Neuronal stem cell (in vitro differentiated cells): ENCODE results near the gene TRAF5.

Experiments used
- DNase-seq: peaks from one replicate; pipeline ENCODE4 v3.0.0-alpha.2; 2013; ENCODE audit warnings: low spot score
- H2AFZ ChIP-seq: one replicate; pipeline ENCODE4 v1.6.1; 2013; ENCODE audit warnings: mild to moderate bottlenecking, low read length, inconsistent platforms
- H2AK5ac ChIP-seq: 2 replicates; pipeline ENCODE4 v1.6.1; 2013; ENCODE audit warnings: low read depth, mild to moderate bottlenecking, inconsistent platforms, low read length, moderate library complexity, mixed read lengths
- H2BK120ac ChIP-seq: 2 replicates; pipeline ENCODE4 v1.6.1; 2013; ENCODE audit warnings: low read depth, mild to moderate bottlenecking, inconsistent platforms, low read length, moderate library complexity, mixed read lengths
- H2BK12ac ChIP-seq: one replicate; pipeline ENCODE4 v1.6.1; 2013; ENCODE audit warnings: low read length, inconsistent platforms
- H2BK15ac ChIP-seq: 2 replicates; pipeline ENCODE4 v1.6.1; 2013; ENCODE audit warnings: mild to moderate bottlenecking, low read length, inconsistent platforms, mixed read lengths
- H2BK5ac ChIP-seq: one replicate; pipeline ENCODE4 v1.6.1; 2013; ENCODE audit warnings: inconsistent platforms, mild to moderate bottlenecking, low read length, moderate library complexity
- H3K14ac ChIP-seq: one replicate; pipeline ENCODE4 v1.6.1; 2013; ENCODE audit warnings: low read length, inconsistent platforms
- H3K18ac ChIP-seq: 2 replicates; pipeline ENCODE4 v1.6.1; 2013; ENCODE audit warnings: low read length, inconsistent platforms
- H3K23ac ChIP-seq: 2 replicates; pipeline ENCODE4 v1.6.1; 2013; ENCODE audit warnings: low read depth, mild to moderate bottlenecking, mixed read lengths, low read length, inconsistent platforms; ENCODE audit not compliant: poor library complexity
- H3K27ac ChIP-seq: replicated peaks from 3 replicates; pipeline ENCODE4 v1.5.1; 2013; ENCODE audit warnings: low read length, inconsistent platforms
- H3K27me3 ChIP-seq, 3 experiments: 2 replicates each; pipeline ENCODE4 v1.6.1; 2013; ENCODE audit warnings: low read length in 3 of 3, mild to moderate bottlenecking in 2 of 3, inconsistent platforms in 1 of 3, low read depth in 1 of 3, mixed read lengths in 1 of 3, moderate library complexity in 1 of 3; ENCODE audit not compliant: control insufficient read depth in 3 of 3, insufficient read depth in 3 of 3
- H3K36me3 ChIP-seq, 2 donors: replicated peaks in 1 of 2; 2 replicates each; pipeline ENCODE4 v1.6.1; 2013; ENCODE audit warnings: low read length in 2 of 2; ENCODE audit not compliant: control insufficient read depth in 2 of 2, insufficient read depth in 2 of 2
- H3K4ac ChIP-seq: 2 replicates; pipeline ENCODE4 v1.6.1; 2013; ENCODE audit warnings: inconsistent platforms, mild to moderate bottlenecking, low read length, moderate library complexity
- H3K4me1 ChIP-seq, 2 donors: 1 replicate in 1 of 2; 2 replicates in 1 of 2; pipeline ENCODE4 v1.6.1; 2013; ENCODE audit warnings: low read length in 2 of 2, low read depth in 1 of 2; ENCODE audit not compliant: control insufficient read depth in 2 of 2, insufficient read depth in 1 of 2
- H3K4me2 ChIP-seq: one replicate; pipeline ENCODE4 v1.6.1; 2013; ENCODE audit warnings: mild to moderate bottlenecking, low read length, inconsistent platforms; ENCODE audit not compliant: insufficient read depth, poor library complexity, severe bottlenecking
- H3K4me3 ChIP-seq, 2 donors: 2 replicates each; pipeline ENCODE4 v1.5.1; 2013; ENCODE audit warnings: low read length in 2 of 2, mild to moderate bottlenecking in 2 of 2, inconsistent platforms in 1 of 2, moderate library complexity in 1 of 2
- H3K79me1 ChIP-seq: one replicate; pipeline ENCODE4 v1.6.1; 2013; ENCODE audit warnings: low read depth, mild to moderate bottlenecking, inconsistent platforms, low read length, moderate library complexity
- H3K9ac ChIP-seq: one replicate; pipeline ENCODE4 v1.6.1; 2013; ENCODE audit warnings: mild to moderate bottlenecking, low read depth, low read length, inconsistent platforms; ENCODE audit not compliant: poor library complexity
- H3K9me3 ChIP-seq, 2 donors: replicated peaks in 1 of 2; 2 replicates each; pipeline versions ENCODE3 to v1.6.1; 2013; ENCODE audit warnings: low read length in 2 of 2, mild to moderate bottlenecking in 2 of 2, inconsistent platforms in 1 of 2, low read depth in 1 of 2, mixed read lengths in 1 of 2, moderate library complexity in 1 of 2; ENCODE audit not compliant: control insufficient read depth in 2 of 2, insufficient read depth in 1 of 2
- H4K8ac ChIP-seq: one replicate; pipeline ENCODE4 v1.6.1; 2013; ENCODE audit warnings: low read depth, mild to moderate bottlenecking, inconsistent platforms, low read length, moderate library complexity
- H4K91ac ChIP-seq: one replicate; pipeline ENCODE4 v1.6.1; 2013; ENCODE audit warnings: low read length, low read depth, mild to moderate bottlenecking, inconsistent platforms; ENCODE audit not compliant: poor library complexity
- WGBS, 2 donors: extraction: QIAGEN DNeasy Blood & Tissue Kit; methylation state at CpG; one replicate each; pipeline ENCODE4 v1.1.7; 2013; ENCODE audit warnings: missing lambda C conversion rate in 2 of 2, mixed read lengths in 1 of 2; ENCODE audit not compliant: insufficient read length in 2 of 2, insufficient replicate concordance in 1 of 2; ENCODE audit errors: extremely low coverage in 2 of 2; 5-methylcytosine and 5-hydroxymethylcytosine counted together

The TRAF5 gene

GRCh38 chr1:211361202-211361601, 34.6 kb downstream of the TRAF5 start:
- Histone ChIP-seq H2BK120ac (no peak overlapping the region), H2AFZ (no peak overlapping the region), H2BK5ac (no peak overlapping the region), H3K4ac (no peak overlapping the region), H3K23ac (no peak overlapping the region), H3K9me3 (no peaks in the 10 kb centered on the region), H3K14ac (no peak overlapping the region), H3K4me2 (no peak overlapping the region), H3K9ac (no peak overlapping the region), H3K27me3 (no peaks in the 10 kb centered on the region), H2BK12ac (no peak overlapping the region), H3K79me1 (no peaks in the 10 kb centered on the region), H2AK5ac (no peak overlapping the region), H4K8ac (no peak overlapping the region), H4K91ac (no peak overlapping the region), H3K4me1 (peaks cover 2% of the 10 kb centered on the region in 2 donors), H2BK15ac (no peak overlapping the region), H3K27ac (no peak overlapping the region), H3K18ac (no peak overlapping the region), H3K36me3 (peaks cover 0 to 4% of the 10 kb centered on the region in 2 donors), H3K4me3 (no peak overlapping the region)
- WGBS, 2 donors, result no CpG with 5 or more reads among the region's 1 CpG
- no peak for DNase-seq

GRCh38 chr1:211369640-211370039, 43.0 kb downstream of the TRAF5 start:
- Histone ChIP-seq H3K27ac (no peak overlapping the region), H3K9ac (no peak overlapping the region), H3K14ac (no peak overlapping the region), H2AK5ac (no peak overlapping the region), H4K8ac (no peak overlapping the region), H3K4me1 (peaks cover 1 to 10% of the 10 kb centered on the region in 2 donors), H2AFZ (no peak overlapping the region), H3K36me3 (peaks cover 0 to 8% of the 10 kb centered on the region in 2 donors), H2BK5ac (no peak overlapping the region), H3K4me2 (no peak overlapping the region), H3K27me3 (no peaks in the 10 kb centered on the region), H3K79me1 (no peaks in the 10 kb centered on the region), H3K18ac (no peak overlapping the region), H3K23ac (no peak overlapping the region), H3K4me3 (no peak overlapping the region), H3K9me3 (no peaks in the 10 kb centered on the region), H2BK15ac (no peak overlapping the region), H4K91ac (no peak overlapping the region), H2BK120ac (no peak overlapping the region), H2BK12ac (no peak overlapping the region), H3K4ac (no peak overlapping the region)
- no CpG with 5 or more reads among the region's 9 CpGs for WGBS, 2 donors
- no peak for DNase-seq

DNA sequence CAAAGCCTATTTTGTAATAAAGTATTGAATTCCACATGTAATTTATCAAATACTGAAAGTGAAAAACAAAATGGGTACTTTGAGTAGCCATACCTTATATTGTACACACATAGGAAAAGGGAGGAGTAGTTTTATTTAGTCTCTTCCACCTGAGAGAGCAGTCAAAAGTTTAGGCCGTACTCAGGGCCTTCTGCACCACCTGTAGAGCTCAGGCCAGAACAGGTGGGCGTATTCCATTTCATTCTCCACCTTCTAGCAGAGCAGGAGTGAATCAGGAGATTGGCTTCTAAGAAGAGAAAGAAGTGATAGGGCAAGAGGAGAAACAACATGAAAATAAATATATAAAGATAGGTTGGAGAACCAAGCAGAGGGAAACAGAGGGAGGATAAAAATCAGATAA, 44.0 kb downstream of the TRAF5 start:
- Histone ChIP-seq H3K36me3 (peaks cover 0 to 8% of the 10 kb centered on the region in 2 donors), H3K18ac (no peak overlapping the region), H3K23ac (no peak overlapping the region), H2BK5ac (no peak overlapping the region), H2AK5ac (no peak overlapping the region), H4K8ac (no peak overlapping the region), H2BK15ac (no peak overlapping the region), H3K4me3 (no peak overlapping the region), H3K79me1 (no peaks in the 10 kb centered on the region), H4K91ac (no peak overlapping the region), H3K4me1 (peaks cover 6 to 10% of the 10 kb centered on the region in 2 donors), H3K4ac (no peak overlapping the region), H3K9ac (no peak overlapping the region), H2AFZ (no peak overlapping the region), H2BK12ac (no peak overlapping the region), H3K27me3 (no peaks in the 10 kb centered on the region), H3K27ac (no peak overlapping the region), H3K9me3 (no peaks in the 10 kb centered on the region), H3K14ac (no peak overlapping the region), H3K4me2 (no peak overlapping the region), H2BK120ac (no peak overlapping the region)
- no peak for DNase-seq
- no CpG with 5 or more reads among the region's 2 CpGs for WGBS, 2 donors

DNA sequence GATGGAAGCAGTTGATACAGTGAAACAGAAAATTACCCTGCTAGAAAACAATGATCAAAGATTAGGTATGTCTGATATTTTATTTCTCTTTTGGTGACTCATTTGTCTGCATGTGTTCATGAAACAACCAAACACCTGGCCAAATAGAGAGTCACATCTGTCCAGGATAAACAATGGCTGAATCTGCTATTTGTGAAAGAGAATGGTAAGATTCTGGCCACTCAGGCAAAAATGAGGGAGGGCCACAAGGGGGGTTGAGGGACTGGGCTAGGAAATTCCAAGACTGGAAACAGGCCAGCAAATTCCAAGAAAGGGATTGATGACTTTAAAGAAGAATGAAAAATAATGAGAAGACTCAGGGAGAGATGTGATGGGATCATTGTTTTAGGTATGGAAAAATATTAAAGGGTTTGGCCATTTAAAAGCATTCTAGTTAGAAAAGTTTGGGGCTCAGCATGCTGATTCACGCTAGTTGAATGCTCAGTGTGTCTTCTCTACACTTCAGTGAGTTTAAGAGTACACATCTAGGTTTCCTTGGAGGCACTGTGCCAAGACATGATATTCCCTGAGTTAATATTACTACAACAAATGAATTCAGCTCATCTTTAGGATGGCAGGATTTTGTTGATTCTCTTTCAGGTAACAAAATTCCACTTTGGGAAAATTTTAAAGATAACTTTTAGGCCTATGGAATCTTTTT, 44.9 kb downstream of the TRAF5 start:
- no peak overlapping the region for H3K27ac ChIP-seq
- H3K4me2 ChIP-seq, result no peak overlapping the region
- no peak overlapping the region for H3K14ac ChIP-seq
- H3K36me3 ChIP-seq, result peaks cover 0 to 8% of the 10 kb centered on the region in 2 donors
- H4K8ac ChIP-seq, result no peak overlapping the region
- H3K4me3 ChIP-seq, result no peak overlapping the region
- H2BK15ac ChIP-seq, result no peak overlapping the region
- DNase-seq, result no peak
- no peaks in the 10 kb centered on the region for H3K9me3 ChIP-seq
- H3K23ac ChIP-seq, result no peak overlapping the region
- H3K27me3 ChIP-seq, result no peaks in the 10 kb centered on the region
- peak overlapping the region; percentile 12 for H2AFZ ChIP-seq
- H2AK5ac ChIP-seq, result no peak overlapping the region
- H3K18ac ChIP-seq, result no peak overlapping the region
- peaks cover 6 to 10% of the 10 kb centered on the region in 2 donors for H3K4me1 ChIP-seq
- H3K9ac ChIP-seq, result no peak overlapping the region
- no peak overlapping the region for H3K4ac ChIP-seq
- H3K79me1 ChIP-seq, result no peaks in the 10 kb centered on the region
- no peak overlapping the region for H2BK120ac ChIP-seq
- no peak overlapping the region for H2BK5ac ChIP-seq
- no peak overlapping the region for H2BK12ac ChIP-seq
- no peak overlapping the region for H4K91ac ChIP-seq
- no CpG with 5 or more reads among the region's 1 CpG for WGBS, 2 donors
